Skin of body (tissue), 1 donor: ENCODE results near the gene CXCL8. TPM values are rescaled to one million over a fixed set of nuclear protein-coding genes. Genes with fewer than 3 reads are reported as not detected.

Source experiments
- total RNA-seq: library from RNA; depleted of rRNA; stranded (reverse); fragments of >200 nt; gene quantifications from one replicate; pipeline ENCODE4 v1.2.3, GENCODE V29; 2014

CXCL8 gene
- total RNA-seq, 1 donor from 2014 or later, result 15.5 TPM

Other genes starting within 250 kb of the CXCL8 start
- 0.89 TPM for gene RASSF6, start 120.1 kb upstream of the CXCL8 start, total RNA-seq
- gene CXCL6, start 96.1 kb downstream of the CXCL8 start, total RNA-seq, result 0.10 TPM
- gene PF4V1, start 112.7 kb downstream of the CXCL8 start, total RNA-seq, result not detected
- gene CXCL1, start 128.8 kb downstream of the CXCL8 start, total RNA-seq, result 1.9 TPM
- 0.89 TPM for gene PF4, start 241.5 kb downstream of the CXCL8 start, total RNA-seq
- 12.4 TPM for gene PPBP, start 247.6 kb downstream of the CXCL8 start, total RNA-seq